Tibial nerve (tissue), 4 donors: ENCODE measurements around the gene TCF7L1.

Source experiments
- EP300 ChIP-seq, 2 donors: sonication (generic); formaldehyde crosslinking; IDR thresholded peaks; one replicate each; pipeline ENCODE4 v1.6.1; 2017; ENCODE audit warnings: antibody characterized with exemption in 2 of 2, mild to moderate bottlenecking in 1 of 2
- POLR2A ChIP-seq, 2 donors: fragments of 450-650 bp; IDR thresholded peaks; one replicate each; pipeline ENCODE4 v1.6.1; 2017; ENCODE audit warnings: antibody characterized with exemption in 2 of 2, mild to moderate bottlenecking in 2 of 2, moderate library complexity in 2 of 2
- TF ChIP-seq, protein P1 (sequence below), 5 experiments: fragments of 200-600 bp in 3 of 5; fragments of 450-650 bp in 2 of 5; sonication (generic) in 3 of 5; IDR thresholded peaks; one replicate each; pipeline ENCODE4 v1.5.1; 2016 to 2019; ENCODE audit warnings: antibody characterized with exemption in 5 of 5, mild to moderate bottlenecking in 3 of 5, moderate library complexity in 2 of 5

DNA sequence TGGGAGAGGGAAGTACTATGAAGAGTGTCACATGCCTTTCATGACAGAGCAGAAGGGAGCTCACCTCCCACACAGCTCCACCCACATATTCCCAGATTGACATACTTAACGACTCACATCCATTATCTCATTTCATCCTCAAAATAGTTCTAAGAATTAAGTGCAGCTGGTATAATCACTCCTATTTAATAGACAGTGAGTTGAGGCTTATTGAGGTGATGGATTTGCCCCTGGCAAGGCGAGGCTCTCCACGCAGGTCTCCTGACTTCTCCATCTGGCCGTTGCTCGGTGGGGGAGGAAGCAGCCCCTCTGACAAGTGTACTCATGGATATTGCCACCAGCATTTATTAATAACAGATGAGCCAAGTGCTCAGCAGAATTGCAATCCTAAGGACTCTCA lies 113.2 kb downstream of the TCF7L1 start:
- TF ChIP-seq, protein P1, sequence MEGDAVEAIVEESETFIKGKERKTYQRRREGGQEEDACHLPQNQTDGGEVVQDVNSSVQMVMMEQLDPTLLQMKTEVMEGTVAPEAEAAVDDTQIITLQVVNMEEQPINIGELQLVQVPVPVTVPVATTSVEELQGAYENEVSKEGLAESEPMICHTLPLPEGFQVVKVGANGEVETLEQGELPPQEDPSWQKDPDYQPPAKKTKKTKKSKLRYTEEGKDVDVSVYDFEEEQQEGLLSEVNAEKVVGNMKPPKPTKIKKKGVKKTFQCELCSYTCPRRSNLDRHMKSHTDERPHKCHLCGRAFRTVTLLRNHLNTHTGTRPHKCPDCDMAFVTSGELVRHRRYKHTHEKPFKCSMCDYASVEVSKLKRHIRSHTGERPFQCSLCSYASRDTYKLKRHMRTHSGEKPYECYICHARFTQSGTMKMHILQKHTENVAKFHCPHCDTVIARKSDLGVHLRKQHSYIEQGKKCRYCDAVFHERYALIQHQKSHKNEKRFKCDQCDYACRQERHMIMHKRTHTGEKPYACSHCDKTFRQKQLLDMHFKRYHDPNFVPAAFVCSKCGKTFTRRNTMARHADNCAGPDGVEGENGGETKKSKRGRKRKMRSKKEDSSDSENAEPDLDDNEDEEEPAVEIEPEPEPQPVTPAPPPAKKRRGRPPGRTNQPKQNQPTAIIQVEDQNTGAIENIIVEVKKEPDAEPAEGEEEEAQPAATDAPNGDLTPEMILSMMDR (IDR thresholded peaks at IDR 0.05), result no peak
- no peak for TF ChIP-seq EP300 (IDR thresholded peaks at IDR 0.05)
- no peak for TF ChIP-seq POLR2A (IDR thresholded peaks at IDR 0.05)
